ENCODE results near the gene NCAM2. TPM values are rescaled to one million over a fixed set of nuclear protein-coding genes. Genes with fewer than 3 reads are reported as not detected.

Gene NCAM2
- total RNA-seq (2022; extraction: Qiagen RNA extraction; ENCODE audit: low read depth): not detected in 5 replicates

GRCh38 chr21:20997636-20998455 is at the start of gene NCAM2:
TSS of gene NCAM2 (plus strand) at chr21:20998409.

Measured in A549 treated with GW870086 at 1 μM for 4 hours (cell line).